DMS153 treated with DMSO at 0.1 percent for 48 hours (cell line): ENCODE results near the gene SLC17A9.

Experiments used
- DNase-seq: peaks from one replicate; lab custom pipeline; 2025; ENCODE audit not compliant: unreplicated experiment; lab: John Stamatoyannopoulos, UW

Gene SLC17A9

DNA sequence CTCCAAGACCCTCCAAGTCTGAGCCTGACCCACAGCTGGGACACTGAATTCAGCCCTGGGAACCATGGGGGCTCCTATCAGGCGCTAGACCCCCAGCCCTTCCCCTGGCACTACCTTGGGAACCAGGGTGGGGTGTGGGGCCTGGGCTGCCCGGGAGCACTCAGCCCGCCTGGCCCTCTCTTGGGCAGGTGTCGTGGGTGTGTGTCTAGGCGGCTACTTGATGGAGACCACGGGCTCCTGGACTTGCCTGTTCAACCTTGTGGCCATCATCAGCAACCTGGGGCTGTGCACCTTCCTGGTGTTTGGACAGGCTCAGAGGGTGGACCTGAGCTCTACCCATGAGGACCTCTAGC is 14.6 kb downstream of the SLC17A9 start:
- no peak for DNase-seq

DNA sequence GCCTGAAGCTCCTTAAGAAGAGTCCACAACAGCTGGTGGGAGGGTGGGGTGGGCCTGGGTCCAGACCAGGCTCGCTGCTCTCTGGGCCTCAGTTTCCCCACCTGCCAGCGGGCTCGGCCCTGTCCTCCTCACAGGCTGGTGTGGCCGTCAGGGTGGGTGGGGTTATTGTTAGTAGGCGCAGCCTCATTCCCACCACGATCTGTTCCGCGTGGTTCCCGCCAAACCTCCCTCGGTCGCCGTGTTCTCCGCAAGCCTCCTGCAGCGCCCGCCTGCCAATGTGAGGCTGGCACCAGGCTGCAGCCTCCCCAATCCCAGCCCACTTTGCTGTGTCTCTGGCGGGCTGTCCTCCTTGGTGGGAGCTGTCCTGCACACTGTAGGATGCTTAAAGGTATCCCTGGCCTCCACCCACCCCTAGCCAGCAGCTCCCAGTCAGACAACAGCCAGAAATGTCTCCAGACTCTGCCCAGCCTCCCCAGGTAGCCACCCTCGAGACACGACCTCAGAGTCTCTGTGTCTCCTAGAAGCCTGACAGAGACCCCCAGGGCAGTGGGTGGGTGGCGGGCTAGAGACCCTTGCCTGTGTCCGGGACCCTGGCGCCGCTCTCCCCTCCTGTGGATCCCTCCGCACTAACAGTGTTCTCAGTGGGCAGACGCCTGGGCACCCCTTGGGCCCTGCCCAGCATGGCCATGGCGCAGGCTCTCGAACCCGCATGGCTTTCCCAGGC is 15.3 kb downstream of the SLC17A9 start:
- no peak for DNase-seq

DNA sequence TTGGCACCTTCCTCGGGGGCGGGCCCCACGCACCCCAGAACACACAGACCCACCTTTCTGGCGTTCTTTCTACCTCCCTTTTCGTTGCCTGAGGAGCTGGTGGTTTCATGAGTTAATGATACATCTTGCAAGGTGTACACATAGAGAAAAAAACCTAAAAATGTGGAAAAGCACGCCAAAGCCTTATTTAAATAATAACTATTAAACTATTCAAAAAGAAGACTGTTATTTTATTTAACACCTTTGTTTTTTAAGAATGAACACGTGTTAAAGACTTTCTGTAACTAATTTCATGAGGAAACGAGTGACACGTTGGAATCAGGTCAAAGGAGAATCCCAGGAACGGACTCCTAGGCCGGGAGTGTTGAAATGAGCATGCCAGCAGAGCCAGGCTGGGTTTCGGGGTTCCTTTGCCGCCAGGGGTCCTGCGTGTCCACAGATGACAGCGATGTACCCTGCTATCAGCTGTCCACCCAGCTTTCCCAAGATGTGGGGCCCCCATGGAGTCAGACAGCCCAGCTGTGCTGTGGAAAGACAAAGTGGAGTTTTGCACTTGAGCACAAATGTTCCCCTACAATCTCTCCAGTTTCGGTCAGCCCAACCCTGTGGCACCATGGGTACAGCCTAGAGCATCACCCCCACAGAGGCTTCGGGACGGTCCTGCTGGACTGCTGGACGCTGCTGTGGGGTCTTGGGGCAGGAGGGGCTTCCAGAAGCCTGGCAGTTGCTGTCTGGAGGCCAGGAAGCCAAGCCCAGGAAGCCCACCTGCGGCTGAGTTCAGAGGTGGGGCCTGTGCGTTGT is 16.1 kb downstream of the SLC17A9 start:
- no peak for DNase-seq

DNA sequence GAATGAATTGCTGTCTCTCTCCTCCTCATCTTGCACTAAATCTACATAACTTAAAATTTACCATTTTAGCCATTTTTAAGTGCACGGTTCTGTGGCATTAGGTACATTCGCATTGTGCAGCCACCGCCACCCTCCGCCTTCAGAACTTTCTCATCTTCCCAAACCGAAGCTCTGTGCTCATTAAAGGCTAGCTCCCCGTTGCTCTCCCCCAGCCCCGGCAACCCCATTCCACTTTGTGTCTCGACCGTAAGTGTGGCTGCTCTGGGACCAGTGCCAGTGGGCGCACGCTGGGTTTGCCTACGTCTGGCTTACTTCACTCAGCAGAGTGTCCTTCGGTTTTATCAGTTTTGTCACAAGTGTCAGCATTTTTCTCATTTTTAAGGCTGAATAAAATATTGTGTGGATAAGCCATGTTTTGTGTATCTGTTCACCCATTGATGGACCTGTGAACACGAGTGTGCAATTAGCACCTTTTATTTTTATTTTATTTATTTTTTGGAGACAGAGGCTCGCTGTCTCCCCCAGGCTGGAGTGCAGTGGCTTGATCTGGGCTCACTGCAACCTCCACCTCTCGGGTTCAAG is 16.8 kb downstream of the SLC17A9 start:
- no peak for DNase-seq

DNA sequence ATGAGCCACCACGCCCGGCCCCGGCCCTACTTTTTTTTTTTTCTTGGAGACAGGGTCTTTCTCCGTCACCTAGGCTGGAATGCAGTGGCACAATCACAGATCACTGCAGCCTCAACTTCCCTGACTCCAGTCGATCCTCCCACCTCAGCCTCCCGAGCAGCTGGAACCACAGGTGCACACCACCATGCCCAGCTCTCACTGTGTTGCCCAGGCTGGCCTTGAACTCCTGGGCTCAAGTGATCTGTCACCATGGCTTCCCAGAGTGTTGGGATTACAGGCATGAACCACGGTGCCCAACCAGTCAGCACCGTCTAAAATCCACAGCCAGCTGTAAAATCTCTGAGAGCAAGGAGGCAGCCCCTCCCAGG is 17.4 kb downstream of the SLC17A9 start:
- no peak for DNase-seq

DNA sequence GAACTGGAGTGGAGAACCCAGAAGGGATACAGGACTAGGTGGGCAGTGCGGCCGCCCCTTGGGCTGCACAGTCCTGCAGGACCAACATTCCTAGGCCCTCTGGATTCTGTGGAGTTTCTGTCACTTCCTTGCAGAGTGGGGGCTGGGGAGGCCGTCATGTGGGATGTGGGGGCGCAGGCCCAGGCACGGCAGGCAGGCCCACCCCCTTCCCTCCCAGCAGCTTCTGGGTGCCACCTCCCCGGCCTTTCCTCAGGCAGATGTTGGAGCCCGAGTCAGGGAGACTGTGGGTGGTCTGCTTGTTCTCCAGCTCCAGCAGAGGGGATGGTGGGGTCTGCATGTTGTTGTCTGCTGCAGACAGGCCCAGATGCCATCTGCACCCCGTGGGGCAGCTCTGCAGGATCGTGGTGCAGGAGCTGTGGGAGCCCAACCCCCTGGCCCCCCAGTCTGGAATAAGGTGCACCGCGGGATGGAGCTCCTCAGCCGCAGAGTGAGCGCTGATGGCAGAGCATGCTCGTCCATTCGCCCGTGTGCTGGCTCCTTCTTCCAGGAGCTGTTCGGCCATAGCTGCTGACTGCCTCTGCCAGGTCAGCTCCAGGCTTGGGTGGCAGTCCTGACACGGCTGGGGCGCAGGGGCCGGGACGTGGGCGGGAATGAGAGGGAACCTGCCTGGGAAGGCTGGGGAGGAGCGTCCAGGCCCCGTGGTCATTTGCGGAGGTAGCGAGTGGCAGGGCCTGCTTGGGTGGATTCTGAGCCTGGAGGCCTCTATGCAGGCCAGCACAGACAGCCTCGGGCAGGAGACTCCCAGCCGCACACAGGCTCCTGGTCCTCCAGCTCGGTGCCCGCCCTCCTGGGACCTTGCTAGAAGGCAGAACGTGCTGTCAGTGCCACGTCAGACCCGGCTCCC is 18.1 kb downstream of the SLC17A9 start:
- DNase-seq, result no peak

DNA sequence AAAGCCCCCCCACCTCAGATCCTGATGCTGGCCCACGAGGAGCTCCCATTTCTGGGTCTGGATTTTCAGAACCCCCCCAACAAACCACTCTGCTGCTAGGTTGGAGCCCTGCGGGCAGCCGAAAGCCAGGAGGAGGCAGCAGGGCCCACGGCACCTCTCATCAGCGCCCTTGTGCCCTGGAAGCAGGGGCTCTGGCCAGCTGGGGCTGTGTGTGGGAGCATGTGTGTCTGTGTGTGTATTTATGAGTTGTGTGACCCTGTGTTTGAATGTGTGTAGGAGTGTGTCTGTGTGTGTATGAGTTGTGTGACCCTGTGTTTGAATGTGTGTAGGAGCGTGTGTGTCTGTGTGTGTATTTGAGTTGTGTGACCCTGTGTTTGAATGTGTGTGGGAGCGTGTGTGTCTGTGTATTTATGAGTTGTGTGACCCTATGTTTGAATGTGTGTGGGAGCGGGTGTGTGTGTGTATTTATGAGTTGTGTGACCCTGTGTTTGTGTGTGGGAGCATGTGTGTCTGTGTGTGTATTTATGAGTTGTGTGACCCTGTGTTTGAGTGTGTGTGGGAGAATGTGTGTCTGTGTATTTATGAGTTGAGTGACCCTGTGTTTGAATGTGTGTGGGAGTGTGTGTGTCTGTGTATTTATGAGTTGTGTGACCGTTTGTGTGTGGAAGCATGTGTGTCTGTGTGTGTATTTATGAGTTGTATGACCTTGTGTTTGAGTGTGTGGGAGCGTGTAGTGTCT is 18.9 kb downstream of the SLC17A9 start:
- no peak for DNase-seq

DNA sequence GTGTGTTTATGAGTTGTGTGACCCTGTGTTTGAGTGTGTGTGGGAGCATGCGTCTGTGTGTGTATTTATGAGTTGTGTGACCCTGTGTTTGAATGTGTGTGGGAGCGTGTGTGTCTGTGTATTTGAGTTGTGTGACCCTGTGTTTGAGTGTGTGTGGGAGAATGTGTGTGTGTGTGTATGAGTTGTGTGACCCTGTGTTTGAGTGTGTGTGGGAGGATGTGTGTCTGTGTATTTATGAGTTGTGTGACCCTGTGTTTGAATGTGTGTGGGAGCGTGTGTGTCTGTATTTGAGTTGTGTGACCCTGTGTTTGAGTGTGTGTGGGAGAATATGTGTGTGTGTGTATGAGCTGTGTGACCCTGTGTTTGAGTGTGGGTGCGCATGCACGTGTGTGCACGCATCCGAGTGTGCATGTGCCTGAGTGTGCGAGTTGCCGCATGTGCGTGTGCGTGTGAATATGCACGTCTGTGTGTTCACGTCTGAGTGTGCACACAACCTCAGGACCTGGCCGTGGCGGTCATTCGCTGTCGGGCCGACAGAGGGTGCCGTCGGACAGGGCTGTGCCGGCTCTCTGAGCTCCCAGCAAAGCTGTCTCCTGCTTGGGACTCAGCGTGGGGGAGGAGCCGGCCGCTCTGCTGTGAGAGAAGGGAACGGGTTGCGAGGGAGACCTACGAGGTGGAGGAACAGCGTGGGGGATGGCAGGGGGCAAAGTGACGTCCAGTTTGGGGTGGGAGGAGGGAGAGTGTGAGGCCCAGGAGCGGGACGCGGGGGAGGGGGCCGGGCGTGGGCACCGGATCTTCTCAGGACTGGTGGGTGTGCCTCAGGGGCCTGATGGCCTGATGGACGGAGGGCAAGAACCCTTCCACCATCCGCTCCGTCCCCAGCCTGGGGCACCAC is 19.7 kb downstream of the SLC17A9 start:
- peak; percentile 42 for DNase-seq

DNA sequence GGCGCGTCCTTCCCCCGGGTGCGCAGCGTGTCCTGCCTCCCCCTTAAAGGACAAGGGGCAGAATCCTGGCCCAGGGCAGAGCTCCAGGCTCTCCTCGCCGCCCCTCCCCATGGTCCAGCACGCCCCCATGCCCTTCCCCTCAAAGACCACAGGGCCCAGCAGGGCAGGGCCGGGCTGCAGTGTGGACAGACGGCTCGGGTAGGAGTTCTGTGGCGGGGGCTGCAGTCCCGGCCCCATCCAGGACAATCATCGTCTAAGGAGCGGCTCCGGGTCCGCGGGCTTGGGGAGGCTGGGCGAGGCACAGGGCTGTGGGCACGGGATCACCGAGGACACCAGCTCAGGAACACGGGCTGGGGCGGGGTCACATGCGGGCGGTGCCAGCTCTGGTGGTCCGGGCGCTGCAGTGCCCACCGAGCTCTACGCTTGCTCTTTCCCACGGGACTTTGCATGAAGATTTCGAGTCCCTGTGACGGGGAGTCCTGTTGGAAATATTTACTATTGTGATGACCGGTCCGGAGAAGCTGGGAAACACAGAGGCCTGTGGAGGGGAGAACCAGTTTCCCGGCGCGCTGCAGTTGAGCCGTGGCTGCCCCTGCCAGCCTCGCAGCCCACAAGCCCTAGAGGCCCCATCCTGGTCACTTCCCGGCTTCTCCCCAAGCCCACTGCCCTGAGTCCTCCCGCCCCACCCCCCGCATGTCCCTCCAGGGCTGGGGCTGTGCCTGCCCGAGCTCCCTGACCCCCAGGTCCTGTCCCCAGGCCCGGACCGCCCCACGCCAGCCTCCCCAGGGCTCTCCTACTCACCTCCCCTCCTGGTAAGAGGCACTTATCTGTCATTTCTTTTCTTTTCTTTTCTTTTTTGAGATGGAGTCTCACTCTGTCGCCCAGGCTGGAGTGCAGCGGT is 20.6 kb downstream of the SLC17A9 start:
- no peak for DNase-seq

DNA sequence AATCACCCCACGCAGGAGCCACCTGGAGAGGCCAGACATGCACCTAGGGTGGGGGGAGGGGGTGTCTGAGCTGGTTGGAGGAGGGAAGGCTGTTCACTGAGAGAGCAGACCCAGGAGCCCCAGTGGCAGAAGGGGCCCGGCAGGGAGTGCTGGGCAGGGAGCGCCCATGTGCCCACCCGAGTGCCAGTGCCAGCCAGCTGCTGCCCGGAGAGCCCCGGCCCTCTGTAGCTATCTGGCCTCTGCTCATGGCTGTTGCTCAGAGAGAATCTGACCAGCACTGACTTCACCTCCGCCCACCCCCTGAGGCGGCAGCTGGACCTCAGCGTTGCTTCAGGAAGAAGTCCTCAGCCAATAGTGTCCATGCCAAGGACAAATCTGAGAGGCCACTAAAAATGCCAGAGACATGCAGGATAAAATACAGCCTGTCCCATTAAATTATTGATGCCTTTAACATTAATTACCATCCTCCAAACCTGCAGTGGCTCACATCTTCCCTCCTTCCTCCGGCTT is 22.8 kb downstream of the SLC17A9 start:
- no peak for DNase-seq

DNA sequence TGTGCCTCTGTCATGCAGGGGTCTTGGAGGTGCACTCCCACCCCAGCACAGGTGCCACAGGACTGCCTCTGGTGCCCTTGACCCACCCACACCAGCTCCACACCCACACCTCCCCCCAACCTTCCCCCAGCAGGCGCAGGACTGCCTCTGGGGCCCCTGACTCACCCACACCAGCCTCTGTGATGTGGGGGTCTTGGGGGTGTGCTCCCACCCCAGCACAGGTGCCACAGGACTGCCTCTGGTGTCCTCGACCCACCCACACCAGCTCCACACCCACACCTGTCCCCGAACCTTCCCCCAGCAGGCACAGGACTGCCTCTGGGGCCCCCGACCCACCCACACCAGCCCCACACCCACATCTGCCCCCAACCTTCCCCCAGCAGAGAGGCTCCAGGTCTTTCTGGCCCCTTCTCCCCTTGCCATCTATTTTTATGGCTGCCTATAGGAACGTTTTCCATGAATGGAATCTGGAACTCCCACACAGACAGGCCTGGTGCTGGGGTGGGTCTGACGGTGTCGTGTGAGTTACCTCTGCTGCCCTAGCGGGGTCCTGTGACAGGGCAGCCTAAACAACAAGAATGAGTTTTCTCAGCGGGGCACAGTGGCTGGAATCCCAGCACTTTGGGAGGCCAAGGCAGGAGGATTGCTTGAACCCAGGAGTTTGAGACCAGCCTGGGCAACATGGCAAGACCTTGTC is 23.5 kb downstream of the SLC17A9 start:
- DNase-seq, result no peak

DNA sequence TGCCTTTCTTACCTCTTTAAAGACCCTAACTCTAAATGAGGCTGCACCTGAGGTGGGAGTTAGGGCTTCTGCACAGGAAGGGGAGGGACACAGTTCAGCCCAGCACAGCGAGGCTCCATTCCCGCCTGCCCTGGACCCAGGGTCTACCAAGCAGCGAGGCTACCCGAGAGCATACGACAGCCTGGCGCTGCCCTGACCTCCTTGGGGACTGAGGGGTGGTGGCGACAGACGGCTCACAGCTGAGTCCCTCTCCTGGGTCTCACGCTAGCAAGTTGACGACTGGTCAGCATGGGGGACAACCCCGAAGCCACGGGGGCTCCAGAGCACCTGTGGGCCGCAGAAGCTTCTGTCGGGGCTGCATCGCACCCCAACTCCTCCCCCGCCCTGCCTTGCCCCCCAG is 24.4 kb downstream of the SLC17A9 start:
- DNase-seq, result no peak

DNA sequence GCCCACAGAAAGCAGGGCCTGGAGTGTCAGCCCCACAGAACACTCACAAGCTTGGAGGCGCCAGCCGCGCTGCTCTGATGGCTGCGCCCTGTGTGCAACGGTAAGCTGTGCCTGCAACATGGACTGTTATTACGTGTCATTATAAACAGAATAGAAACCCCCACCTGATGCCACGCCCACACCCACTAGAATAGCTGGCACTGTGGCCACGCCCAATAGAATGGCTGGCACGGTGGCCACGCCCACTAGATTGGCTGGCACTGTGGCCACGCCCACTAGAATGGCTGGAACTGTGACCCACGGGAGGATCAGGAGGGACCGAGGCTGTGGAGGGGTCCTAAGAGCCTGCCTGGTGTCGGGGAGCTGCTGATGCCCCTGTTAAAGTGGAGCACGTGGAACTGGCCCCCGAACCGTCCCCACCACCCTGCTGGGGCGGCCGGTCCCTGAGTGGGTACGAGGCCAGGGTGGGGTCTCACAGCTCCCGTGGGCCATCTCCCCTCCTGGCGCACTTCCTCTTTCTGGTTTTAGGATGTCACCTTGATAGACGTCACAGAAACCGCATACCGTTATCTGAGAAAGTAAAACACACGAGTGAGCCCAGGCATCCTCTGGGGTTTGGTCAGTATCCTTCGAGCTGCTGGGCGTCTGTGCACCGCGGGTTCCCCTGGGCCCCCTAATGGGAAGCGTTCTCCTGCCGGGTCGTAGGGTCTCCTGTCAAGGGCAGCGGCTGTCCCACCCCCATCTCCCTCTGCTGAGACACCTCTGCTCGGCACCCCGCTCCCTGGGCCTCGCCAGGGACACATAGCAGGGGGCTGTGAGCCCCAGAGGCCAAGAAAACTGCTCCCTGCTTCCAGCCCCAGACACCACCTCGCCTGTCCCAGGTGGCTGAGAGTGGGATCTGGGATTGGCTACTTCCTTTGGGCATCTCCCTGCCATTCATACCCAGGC is 25.4 kb downstream of the SLC17A9 start:
- peak; percentile 16 for DNase-seq

DNA sequence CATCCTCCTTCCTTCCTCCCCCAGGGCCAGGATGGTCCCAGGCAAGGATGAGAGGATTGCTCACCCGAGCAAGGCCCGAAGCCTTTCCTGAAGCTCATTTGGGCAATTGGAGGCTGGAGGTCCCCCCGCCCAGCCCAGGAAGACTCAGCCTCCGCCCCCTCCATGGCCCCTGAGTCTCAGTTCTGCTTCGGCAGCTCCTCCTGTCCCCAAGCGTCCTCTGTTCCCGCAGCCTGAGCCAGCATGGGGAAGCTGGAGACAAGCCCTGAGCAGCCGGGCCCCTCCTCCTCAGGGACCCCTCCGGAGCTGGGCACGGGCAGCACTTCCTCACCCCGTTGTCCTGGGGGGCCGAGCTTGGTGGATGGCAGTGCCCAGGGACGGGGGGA is 26.0 kb downstream of the SLC17A9 start:
- no peak for DNase-seq

DNA sequence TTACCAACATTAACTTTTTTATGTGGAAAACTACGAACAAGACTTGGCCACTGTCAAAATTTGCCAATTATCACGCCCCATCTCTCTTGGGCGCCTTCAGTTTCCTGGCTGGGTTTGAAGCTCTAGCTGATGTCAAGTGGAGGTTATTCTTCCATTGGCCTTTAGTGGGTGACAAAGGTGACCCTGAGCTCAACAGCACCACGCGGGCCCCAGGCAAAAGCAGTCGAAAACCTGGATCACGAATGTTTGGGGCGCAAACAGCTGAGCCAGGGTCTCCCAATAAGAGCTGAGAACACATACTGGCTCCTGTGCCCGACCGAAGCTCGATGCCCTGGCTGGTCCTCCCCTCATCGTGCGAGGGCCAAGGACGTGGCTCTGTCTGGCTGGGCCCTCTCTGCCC is 26.8 kb downstream of the SLC17A9 start:
- DNase-seq, result no peak

DNA sequence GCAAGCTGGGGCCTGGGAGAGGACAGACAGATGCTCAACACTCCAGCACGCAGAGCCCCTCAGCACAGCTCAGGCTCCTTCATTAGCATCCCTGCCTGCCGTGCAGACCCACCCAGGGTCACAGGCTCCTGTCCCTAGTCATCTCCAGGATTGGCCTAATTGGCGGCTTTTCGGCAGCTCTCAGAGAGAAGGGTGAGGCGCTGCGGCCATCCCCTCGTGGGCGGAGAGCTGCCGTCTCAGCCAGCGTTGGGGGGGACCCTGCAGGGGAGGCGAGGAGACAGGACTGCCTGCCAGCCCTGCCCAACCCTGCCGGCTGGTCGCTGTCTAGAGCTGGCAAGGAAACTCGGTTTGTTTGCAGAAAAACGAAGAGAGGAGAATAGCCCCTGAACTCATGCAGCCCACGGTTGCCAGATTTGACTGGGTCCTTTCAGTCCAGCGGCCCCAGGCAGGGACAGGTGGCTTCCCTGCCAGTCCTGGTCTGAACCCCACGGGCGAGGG is 27.4 kb downstream of the SLC17A9 start:
- DNase-seq, result no peak
